ENCODE results near the gene GPR158. TPM values are rescaled to one million over a fixed set of nuclear protein-coding genes. Genes with fewer than 3 reads are reported as not detected.
A peak's percentile ranks its signal among the peaks of the same experiment; 100 is the strongest.

The GPR158 gene
- total RNA-seq, 2 donors from 2014 or later: not detected

DNA sequence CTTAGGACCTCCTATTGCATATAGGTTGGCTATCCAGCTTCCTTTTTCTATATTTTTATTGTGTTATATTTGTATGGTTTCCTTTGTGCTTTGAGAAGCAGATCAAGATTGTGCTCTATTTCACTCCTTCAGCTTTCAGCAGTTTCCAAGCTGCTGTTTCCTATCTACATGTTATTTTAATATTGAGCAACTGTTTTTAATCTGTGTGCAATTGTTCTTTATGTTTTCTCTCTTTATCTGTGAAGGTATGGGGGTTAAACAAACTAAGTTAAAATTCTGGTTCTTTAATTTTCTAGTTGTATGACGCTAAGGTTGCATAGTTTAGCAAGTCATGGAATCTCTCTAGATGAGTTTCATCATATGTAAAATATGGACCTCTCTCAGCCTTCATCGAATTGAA lies 251.0 kb downstream of the GPR158 start:
- Histone ChIP-seq H3K9me3 (peaks cover 0 to 5% of the 10 kb centered on the region in 2 donors), H3K4me1 (no peaks in the 10 kb centered on the region), H3K27ac (no peak overlapping the region), H3K4me3 (no peak overlapping the region), H3K27me3 (no peaks in the 10 kb centered on the region), H3K36me3 (no peaks in the 10 kb centered on the region)
- TF ChIP-seq CTCF (IDR thresholded peaks at IDR 0.05): no peak
- DNase-seq (ENCODE audit: low spot score): no peak

GRCh38 chr10:25436431-25436830 lies 261.6 kb downstream of the GPR158 start:
- no peak for TF ChIP-seq CTCF (IDR thresholded peaks at IDR 0.05)
- H3K4me1 ChIP-seq: no peaks in the 10 kb centered on the region
- no peak overlapping the region for H3K4me3 ChIP-seq
- H3K36me3 ChIP-seq: no peaks in the 10 kb centered on the region
- DNase-seq (ENCODE audit: low spot score): no peak
- H3K9me3 ChIP-seq: no peaks in the 10 kb centered on the region
- no peak overlapping the region for H3K27ac ChIP-seq
- H3K27me3 ChIP-seq: no peaks in the 10 kb centered on the region

DNA sequence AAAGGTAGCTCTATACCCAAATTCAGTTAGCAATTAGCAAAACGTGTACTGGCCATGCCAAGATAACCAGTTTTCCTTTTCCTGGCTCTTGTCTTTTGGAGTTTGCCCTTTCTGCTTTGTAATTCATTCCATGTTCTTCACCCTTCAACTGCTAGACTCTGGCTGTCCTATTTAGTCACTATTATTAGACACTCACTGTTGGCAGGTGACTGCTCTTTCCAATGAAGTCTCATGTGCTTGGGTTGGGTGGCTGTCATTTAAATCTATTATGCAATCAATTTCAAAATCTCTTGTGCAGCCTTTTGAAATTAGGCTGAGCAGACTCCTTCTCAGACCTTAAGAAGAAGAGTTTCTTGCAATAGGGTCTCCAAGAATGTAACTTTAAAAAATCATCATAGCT lies 266.5 kb downstream of the GPR158 start:
- no peak for DNase-seq (ENCODE audit: low spot score)
- TF ChIP-seq CTCF (IDR thresholded peaks at IDR 0.05): no peak
- Histone ChIP-seq H3K27me3 (no peaks in the 10 kb centered on the region), H3K4me1 (no peaks in the 10 kb centered on the region), H3K36me3 (no peaks in the 10 kb centered on the region), H3K4me3 (no peak overlapping the region), H3K9me3 (no peaks in the 10 kb centered on the region), H3K27ac (peak overlapping the region; percentile 26 to 57)

GRCh38 chr10:25444266-25444665 lies 269.5 kb downstream of the GPR158 start:
- no peaks in the 10 kb centered on the region for H3K9me3 ChIP-seq
- no peaks in the 10 kb centered on the region for H3K36me3 ChIP-seq
- no peak overlapping the region for H3K4me3 ChIP-seq
- TF ChIP-seq CTCF (IDR thresholded peaks at IDR 0.05): no peak
- no peak for DNase-seq (ENCODE audit: low spot score)
- H3K27ac ChIP-seq: no peak overlapping the region
- no peaks in the 10 kb centered on the region for H3K4me1 ChIP-seq
- no peaks in the 10 kb centered on the region for H3K27me3 ChIP-seq

DNA sequence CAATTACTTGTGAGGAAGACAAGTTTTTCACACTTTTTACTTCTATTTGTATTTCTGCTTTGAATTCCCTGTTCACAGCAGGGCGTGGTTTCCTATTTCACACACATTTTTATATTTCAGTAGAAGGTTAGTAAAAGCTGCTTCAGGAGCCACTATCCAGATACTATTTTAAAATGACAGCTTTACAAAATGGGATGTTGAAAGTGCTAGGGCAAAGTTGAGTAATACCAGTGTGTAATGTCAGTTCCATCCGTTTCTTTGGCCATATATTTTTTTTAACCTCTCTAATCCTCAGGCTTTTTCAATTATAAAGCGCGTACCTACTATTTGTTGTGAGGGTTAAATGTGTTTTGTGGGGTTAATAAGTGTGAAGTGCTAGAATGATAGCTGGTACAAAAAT lies 276.6 kb downstream of the GPR158 start:
- TF ChIP-seq CTCF (IDR thresholded peaks at IDR 0.05): no peak
- H3K9me3 ChIP-seq: peaks cover 0 to 12% of the 10 kb centered on the region in 2 donors
- H3K27me3 ChIP-seq: no peaks in the 10 kb centered on the region
- no peaks in the 10 kb centered on the region for H3K36me3 ChIP-seq
- no peak overlapping the region for H3K4me3 ChIP-seq
- H3K4me1 ChIP-seq: no peaks in the 10 kb centered on the region
- no peak overlapping the region for H3K27ac ChIP-seq
- DNase-seq (ENCODE audit: low spot score): no peak

GRCh38 chr10:25453619-25454018 lies 278.8 kb downstream of the GPR158 start:
- TF ChIP-seq CTCF (IDR thresholded peaks at IDR 0.05): no peak
- no peak for DNase-seq (ENCODE audit: low spot score)
- H3K27ac ChIP-seq: no peak overlapping the region
- no peaks in the 10 kb centered on the region for H3K4me1 ChIP-seq
- H3K36me3 ChIP-seq: no peaks in the 10 kb centered on the region
- H3K4me3 ChIP-seq: no peak overlapping the region
- no peaks in the 10 kb centered on the region for H3K27me3 ChIP-seq
- peaks cover 0 to 12% of the 10 kb centered on the region in 2 donors for H3K9me3 ChIP-seq

Data from right atrium auricular region (tissue), 2 donors.